Measurements from ENCODE around the gene CEMIP.

DNA sequence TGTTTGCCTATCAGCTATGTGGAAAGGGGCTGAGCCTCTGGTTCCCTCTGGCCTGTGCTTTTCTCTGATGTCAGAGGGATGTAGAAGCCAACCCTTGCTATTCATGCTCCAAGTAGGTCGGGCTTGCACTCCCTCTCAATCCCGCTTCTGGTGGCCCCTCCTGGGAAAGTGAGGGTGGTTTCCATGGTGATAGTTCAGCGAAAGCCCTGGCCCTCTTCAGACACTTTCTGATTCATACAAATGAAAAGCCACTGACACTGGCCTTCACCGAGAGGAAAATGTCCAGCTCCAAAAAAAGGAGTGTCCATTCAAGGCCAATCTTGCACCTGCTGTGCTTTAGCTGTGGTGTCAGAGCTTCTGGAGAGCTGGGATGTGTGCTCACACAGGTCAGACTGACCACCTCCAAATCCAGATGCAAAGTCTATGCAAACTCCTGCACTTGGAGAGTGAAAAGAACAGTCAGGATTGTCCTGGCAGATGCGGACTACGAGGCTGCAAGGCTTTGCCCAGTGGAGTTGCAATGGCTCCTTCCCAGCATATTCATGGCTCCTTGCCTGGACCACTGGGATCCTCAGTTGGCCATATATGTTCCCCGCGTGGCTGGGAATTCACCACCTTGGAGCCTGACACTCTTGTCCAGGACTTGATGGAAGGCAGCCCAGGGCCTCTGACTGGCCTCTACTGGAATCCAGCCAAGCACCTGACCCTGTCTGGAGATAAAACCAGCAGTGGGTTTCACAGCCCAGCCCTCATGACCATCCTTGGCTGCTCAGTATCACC, 96.6 kb downstream of the CEMIP start:
- TF ChIP-seq, protein P1, sequence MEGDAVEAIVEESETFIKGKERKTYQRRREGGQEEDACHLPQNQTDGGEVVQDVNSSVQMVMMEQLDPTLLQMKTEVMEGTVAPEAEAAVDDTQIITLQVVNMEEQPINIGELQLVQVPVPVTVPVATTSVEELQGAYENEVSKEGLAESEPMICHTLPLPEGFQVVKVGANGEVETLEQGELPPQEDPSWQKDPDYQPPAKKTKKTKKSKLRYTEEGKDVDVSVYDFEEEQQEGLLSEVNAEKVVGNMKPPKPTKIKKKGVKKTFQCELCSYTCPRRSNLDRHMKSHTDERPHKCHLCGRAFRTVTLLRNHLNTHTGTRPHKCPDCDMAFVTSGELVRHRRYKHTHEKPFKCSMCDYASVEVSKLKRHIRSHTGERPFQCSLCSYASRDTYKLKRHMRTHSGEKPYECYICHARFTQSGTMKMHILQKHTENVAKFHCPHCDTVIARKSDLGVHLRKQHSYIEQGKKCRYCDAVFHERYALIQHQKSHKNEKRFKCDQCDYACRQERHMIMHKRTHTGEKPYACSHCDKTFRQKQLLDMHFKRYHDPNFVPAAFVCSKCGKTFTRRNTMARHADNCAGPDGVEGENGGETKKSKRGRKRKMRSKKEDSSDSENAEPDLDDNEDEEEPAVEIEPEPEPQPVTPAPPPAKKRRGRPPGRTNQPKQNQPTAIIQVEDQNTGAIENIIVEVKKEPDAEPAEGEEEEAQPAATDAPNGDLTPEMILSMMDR (IDR thresholded peaks at IDR 0.05): no peak
- TF ChIP-seq POLR2A (IDR thresholded peaks at IDR 0.05): no peak
